Stimulated activated CD4-positive, alpha-beta T cell treated with anti-CD3 and anti-CD28 coated beads, Interleukin-4, amount 100 ng/mL, for 24 hours (primary cell): ENCODE measurements around the gene LOXL1.
A peak's percentile ranks its signal among the peaks of the same experiment; 100 is the strongest.
"Not testable (repeated sequence)": the region's sequence is repeated elsewhere in the genome, so short reads cannot be mapped to it uniquely, and the experiment has no call there.

Source experiments
- DNase-seq: peaks from one replicate; pipeline ENCODE4 v3.0.0-alpha.2; 2020

Gene LOXL1

GRCh38 chr15:73922186-73923151 is 3.8 kb upstream of the LOXL1 start:
- no peak for DNase-seq

- DNase-seq, result no peak
These were observed 3.1 kb upstream of the LOXL1 start for GRCh38 chr15:73923156-73923487.

GRCh38 chr15:73923488-73924164 is 2.6 kb upstream of the LOXL1 start:
- no peak for DNase-seq

DNA sequence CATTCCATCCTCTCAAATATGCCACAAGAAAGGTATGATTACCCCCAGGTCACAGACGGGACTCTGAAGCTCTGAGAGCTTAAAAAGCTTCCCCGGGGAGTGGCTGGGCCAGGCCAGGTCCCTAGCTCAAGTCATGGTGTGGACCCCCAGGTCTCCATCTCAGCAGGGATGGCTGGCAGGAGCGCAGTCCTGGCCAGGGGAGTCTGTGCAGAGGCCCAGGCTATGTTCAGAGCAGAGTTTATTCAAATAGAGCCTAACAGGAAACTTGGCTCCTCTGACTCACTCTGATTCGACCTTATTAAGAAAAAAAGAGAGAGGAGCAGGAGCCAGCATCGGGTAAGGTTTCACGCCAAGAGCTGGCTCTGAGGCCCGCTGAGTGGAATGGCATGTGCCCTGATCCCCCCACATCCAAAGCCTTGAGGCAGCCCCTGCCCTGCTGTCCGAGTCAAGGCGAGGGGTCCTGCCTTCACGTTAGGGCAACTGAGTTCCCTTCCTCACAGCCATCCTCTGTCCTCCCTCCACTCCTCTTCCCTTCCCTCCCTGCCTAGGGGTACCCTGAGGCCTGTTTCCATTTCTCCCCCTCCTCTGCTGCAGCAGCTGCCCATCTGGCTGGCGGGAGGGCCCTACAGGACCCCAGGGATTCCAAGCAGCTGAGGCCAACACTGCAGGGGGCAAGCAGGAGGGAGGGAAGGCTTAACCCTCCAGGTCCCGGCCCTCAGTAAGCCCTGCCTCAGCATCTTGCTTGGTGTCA is 1.9 kb upstream of the LOXL1 start:
- peak; percentile 29 for DNase-seq

DNA sequence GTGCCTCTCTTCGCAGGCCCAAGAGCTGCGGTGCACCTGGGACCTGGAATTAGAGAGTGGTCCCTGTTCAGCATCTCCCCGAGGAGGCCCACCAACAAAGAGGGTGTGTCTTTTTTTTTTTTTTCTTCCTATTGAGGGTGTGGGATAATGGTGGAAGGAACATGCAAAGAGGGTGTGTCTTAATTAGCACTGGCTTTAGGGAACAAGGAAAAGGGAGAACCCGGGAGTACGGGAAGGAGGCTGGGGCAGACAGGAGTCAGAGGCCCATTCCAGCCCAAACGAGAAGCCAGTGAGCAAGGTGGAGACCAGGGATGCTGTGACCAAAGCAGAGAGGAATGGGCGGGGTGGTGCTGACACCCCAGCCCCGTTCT is 429 bp upstream of the LOXL1 start:
- no peak for DNase-seq

GRCh38 chr15:73927003-73927475 is 777 bp downstream of the LOXL1 start:
- peak; percentile 35 for DNase-seq

- DNase-seq, result peak; percentile 76
These were observed 1.4 kb downstream of the LOXL1 start for GRCh38 chr15:73927476-73928240.

- no peak for DNase-seq
These were observed 1.9 kb downstream of the LOXL1 start for GRCh38 chr15:73928241-73928579.

DNA sequence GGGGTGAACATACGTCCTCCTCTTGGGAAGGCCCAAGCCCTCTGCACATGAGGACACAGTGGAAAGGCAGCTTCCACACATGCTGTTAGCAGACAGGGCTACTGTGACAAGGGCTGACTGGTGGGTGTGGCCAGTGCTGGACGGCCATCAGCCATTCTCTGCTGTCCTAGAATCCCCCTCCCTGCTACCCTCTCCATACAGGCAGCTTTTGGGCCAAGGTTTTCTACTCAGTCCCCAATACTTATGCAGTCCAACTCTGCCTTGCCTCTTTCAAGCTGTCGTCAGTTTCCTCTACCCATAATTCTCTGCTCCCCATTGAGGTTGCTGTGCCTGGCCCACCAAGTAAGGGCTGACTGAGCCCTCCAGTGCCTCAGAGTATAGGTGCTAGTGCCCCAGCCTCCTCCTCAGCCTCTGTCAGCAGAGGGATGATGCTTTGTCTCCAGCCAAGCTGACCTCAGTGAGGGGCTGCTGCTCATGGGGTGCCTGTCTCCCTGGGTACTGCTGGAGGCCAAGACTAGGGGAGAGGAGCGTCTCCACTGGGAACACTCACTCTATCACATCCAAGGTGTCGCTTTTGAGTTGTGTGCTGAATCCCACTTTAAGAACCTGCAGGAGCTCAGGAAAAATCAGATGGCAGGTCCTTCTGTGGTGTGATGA is 2.8 kb downstream of the LOXL1 start:
- DNase-seq, result no peak

DNA sequence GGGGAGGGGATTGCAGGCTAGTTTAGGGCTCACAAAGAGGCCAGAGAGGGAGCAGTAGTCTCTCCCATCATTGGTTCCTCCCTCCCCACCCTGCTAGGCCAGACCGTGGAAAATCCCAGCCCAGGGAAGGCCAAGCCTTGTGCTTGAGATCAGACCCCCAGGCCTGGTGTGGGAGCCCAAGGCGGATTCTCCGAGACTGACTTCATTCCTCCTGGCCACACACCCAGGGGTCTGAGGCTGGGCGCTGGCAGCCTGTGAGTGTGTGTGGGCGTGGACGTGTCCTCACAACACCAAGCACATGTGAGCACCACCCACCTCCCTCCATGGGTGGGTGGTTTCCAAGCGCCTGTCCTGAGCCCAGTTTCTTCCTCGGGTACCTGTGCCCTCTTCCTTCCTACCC is 4.1 kb downstream of the LOXL1 start:
- no peak for DNase-seq

DNA sequence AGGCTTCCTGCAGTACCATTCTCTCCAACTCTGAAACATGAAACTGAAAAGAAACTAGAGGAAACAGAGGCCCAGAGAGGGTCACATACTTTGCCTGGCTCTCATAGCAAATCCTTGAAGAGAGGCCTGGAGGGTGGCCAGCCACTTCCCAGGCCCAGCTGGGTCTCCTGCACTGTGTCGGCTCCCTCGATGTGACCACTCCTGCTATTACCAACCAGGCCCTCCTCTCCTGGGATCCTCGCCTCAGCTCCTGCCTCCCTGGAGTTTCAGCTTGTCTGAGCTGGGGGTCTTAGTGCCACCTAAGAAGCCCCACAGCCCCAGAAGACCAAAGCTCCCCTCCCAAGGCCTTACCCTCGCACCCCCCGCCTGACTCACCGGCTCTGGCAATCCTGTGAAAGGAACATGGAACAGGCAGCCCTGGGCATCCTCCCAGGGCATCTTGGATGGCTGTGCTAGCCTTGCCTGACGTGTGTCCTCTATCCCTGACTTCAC is 4.6 kb downstream of the LOXL1 start:
- DNase-seq, result no peak

GRCh38 chr15:73931441-73931840 is 5.2 kb downstream of the LOXL1 start:
- no peak for DNase-seq

DNA sequence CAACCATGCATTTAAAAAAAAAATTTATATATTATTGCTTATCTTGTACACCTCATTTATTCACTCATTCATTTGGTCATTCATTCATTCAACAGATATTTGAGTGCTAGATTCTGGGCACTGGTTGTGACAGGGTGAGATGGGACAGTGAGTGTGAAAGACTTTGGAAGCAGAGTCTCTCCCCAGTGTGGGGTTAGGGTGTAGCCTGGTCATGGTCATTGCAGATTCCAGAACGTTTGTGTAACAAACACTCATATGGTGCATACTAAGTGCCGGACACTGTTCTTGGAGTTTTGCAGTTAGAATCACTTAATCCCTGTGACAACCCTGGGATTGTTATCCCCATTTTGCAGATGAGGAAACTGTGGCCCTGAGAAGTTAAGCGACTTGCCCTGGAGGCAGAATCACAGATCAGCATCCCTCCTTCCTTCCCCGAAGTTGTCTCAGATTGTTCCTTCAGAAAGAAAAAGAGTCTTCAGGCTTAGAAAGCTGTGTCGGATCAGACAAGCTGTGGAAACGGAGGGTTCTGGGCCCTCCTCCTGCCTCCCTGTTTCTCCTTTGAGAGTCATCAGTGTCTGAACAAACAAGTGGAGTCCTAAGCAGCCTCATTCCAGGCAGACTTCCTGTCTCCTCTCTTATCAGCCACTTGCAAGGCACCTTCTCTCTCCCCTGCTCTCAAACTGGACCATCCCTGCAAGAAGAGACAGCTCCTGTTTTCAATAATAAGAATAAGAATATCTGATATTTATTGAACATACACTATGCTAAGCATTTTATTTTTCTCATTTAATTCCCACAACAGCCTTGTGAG is 6.3 kb downstream of the LOXL1 start:
- no peak for DNase-seq

DNA sequence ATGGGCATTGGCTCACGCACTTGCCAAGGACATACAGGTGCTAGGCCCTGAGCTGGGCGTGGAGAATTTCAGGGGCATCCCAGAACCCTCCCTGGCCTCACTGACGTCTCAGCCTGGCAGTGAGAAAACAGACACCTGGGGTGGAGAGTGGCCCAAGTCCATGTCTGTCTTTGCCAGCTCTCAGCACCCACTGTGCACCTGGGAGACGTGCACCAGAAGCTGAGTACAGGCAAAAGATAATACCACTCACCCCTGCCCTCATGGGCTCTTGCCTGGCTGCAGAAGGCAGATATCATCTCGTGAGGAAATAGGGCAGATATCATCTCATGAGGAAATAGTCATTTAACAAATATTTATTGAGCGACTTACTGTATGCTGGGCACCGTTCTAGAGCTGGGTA is 8.0 kb downstream of the LOXL1 start:
- DNase-seq, result no peak

- no peak for DNase-seq
These were observed 9.3 kb downstream of the LOXL1 start for GRCh38 chr15:73935547-73935946.

GRCh38 chr15:73936181-73936580 is 9.9 kb downstream of the LOXL1 start:
- DNase-seq, result no peak

DNA sequence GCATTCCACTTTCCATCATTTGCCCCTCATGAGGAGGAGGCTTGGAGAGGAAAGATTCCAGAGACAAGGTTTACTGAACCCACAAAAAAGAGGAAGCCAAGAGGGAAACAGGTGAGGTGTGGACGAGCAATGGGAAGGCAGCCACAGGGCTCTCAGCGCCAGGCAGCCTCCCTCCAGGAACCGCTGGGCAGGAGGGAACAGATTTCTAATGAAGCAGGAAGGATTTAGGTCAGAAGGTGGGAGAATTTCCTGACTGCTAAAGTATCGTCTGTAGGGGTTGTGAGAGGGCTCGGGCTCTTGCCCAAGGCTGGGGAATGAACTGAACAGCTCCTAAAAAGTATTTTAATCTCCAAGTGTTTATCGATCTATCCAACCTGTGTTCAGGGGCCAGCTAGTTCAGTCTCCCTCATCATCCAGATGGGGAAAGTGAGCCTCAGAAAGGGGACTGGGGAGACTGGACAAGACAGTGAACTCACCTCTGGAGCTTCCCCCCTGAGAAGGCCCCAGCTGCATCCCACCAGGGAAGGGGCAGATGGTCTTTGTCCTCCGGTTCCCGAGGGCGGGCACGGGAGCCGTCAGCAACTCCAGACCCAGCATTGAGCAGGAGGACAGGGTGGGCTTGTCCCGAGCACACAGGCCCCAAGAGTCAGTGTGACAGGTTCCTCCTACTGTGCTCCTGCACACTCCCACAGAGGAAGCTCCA is 10.5 kb downstream of the LOXL1 start:
- DNase-seq, result no peak

- DNase-seq, result no peak
These were observed 11.0 kb downstream of the LOXL1 start for GRCh38 chr15:73937296-73937695.

DNA sequence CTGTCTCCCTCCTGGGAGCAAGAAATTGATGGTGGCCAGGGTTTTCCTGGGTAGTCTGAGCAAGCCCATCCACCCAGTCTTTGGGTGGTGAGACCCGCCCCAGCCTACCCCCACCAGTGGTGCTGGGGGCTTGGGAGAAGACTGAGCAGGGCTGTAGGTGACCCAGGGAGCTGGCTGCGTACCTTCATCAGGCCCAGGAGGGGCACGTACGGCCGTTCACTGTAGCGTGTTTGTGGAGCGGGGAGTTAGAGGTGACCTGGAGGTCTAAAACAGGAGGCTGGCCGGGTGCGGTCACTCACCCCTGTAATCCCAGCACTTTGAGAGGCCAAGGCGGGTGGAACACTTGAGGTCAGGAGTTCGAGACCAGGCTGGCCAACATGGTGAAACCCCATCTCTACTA is 11.5 kb downstream of the LOXL1 start:
- no peak for DNase-seq

GRCh38 chr15:73938516-73938915 is 12.3 kb downstream of the LOXL1 start:
- DNase-seq, result not testable (repeated sequence)

DNA sequence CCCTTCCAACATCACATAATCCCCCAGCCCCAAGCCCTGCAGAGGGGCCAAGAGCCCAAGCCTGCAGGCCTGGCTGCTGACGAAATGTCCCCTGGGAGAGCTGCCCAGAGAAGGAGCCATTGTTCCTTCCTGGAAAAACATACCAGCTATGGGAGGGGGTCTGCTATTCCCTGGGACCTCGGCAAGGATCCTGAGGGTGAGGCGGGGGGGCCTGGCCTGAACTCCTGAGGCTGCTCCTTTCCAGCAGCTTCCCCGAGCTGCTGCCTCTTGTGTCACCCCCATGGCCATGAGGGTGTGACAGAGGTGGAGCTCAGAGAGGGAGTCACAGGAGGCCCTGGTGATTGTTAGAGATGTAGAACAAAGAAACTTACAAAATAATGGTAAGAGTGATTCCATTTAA is 12.9 kb downstream of the LOXL1 start:
- DNase-seq, result no peak
